ENCODE results near the gene SLC44A3. TPM values are rescaled to one million over a fixed set of nuclear protein-coding genes. Genes with fewer than 3 reads are reported as not detected.

Gene SLC44A3
- polyA plus RNA-seq, 3 donors: not detected

DNA sequence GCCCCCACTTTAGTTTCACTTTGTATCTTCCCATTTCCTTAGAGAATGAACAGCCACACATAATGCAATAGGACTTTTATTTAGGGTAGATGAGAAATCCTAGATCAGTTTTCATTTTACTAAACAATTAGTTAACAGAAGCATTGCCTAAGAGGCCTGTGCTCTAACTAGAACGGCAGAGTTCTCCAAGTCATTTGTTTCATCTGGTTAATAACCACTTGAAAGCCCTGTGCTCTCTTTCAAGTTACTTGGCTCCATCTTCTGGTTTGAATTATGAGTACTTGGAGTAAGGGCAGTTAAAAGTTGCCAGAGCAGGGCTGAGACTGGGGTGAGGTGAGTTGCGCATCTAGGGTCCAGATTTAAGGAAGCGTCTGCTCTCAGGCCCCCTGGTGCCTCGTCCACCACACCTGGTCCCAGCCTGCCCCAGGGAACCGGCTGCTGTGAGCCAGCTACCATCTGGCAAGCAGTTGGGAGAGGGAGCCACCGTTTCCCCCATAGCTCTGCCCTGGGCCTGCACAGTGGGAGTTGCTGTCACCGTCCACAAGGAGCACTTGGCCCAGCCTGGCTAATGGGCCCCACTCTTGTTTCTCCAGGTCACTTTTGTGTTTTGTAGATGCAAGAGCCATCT is 18.1 kb upstream of the SLC44A3 start:
- no peaks in the 10 kb centered on the region for H3K79me2 ChIP-seq (ENCODE audit: insufficient read depth, low read length)
- H3K4me3 ChIP-seq (replicated peaks in 1 of 3; ENCODE audit: low read depth in 2 of 3, low read length in 3 of 3): peak overlapping the region in 1 of 3 experiments; percentile 51
- Mint-ChIP-seq H3K27ac (peak overlapping the region in 2 of 7 donors; percentile 22 to 28), H3K4me3 (peak overlapping the region; percentile 28 to 65), H3K36me3 (no peaks in the 10 kb centered on the region), H3K27me3 (ENCODE audit: low read depth in 3 of 3) (peaks cover 0 to 3% (median 0%) of the 10 kb centered on the region in 3 donors), H3K4me1 (peaks cover 40% of the 10 kb centered on the region), H3K9me3 (no peaks in the 10 kb centered on the region)
- peak overlapping the region; percentile 52 for H3K4me2 ChIP-seq (replicated peaks; ENCODE audit: extremely low read depth, low read length, poor library complexity, severe bottlenecking)
- 27% methylated on average over 7 of the region's 7 CpGs for WGBS (ENCODE audit: insufficient coverage)
- peaks cover 40 to 42% of the 10 kb centered on the region in 2 donors for H3K4me1 ChIP-seq (ENCODE audit: control insufficient read depth in 1 of 2, insufficient read depth in 2 of 2, low read length in 2 of 2)
- H3K27me3 ChIP-seq (ENCODE audit: control insufficient read depth in 2 of 2, insufficient read depth in 2 of 2, low read length in 2 of 2): no peaks in the 10 kb centered on the region
- peak overlapping the region; percentile 23 to 55 for H3K27ac ChIP-seq (ENCODE audit: low read depth in 1 of 2, low read length in 2 of 2)
- intact Hi-C loops (cut with micrococcal nuclease): loop anchor here (2.0 to 10.0 kb wide), 2 partner anchors 277 to 321 kb away; no protein-coding TSS in a partner anchor
- peak; percentile 28 to 67 (median 58) for DNase-seq
- H4K20me1 ChIP-seq (ENCODE audit: insufficient read depth, low read length): no peaks in the 10 kb centered on the region
- TF ChIP-seq, protein P1, sequence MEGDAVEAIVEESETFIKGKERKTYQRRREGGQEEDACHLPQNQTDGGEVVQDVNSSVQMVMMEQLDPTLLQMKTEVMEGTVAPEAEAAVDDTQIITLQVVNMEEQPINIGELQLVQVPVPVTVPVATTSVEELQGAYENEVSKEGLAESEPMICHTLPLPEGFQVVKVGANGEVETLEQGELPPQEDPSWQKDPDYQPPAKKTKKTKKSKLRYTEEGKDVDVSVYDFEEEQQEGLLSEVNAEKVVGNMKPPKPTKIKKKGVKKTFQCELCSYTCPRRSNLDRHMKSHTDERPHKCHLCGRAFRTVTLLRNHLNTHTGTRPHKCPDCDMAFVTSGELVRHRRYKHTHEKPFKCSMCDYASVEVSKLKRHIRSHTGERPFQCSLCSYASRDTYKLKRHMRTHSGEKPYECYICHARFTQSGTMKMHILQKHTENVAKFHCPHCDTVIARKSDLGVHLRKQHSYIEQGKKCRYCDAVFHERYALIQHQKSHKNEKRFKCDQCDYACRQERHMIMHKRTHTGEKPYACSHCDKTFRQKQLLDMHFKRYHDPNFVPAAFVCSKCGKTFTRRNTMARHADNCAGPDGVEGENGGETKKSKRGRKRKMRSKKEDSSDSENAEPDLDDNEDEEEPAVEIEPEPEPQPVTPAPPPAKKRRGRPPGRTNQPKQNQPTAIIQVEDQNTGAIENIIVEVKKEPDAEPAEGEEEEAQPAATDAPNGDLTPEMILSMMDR (IDR thresholded peaks at IDR 0.05): peak; percentile 50
- peak overlapping the region; percentile 16 for H3K9ac ChIP-seq (ENCODE audit: insufficient read depth, low read length, poor library complexity, severe bottlenecking)
- peak overlapping the region; percentile 66 for H2AFZ ChIP-seq (ENCODE audit: insufficient read depth, low read depth, low read length, poor library complexity, severe bottlenecking)
- H3K36me3 ChIP-seq (replicated peaks in 1 of 2; ENCODE audit: control insufficient read depth in 1 of 2, insufficient read depth in 2 of 2, low read length in 2 of 2): no peaks in the 10 kb centered on the region
- H3K9me3 ChIP-seq (replicated peaks in 1 of 2; ENCODE audit: control insufficient read depth in 1 of 2, insufficient read depth in 1 of 2, low read length in 2 of 2): no peaks in the 10 kb centered on the region

DNA sequence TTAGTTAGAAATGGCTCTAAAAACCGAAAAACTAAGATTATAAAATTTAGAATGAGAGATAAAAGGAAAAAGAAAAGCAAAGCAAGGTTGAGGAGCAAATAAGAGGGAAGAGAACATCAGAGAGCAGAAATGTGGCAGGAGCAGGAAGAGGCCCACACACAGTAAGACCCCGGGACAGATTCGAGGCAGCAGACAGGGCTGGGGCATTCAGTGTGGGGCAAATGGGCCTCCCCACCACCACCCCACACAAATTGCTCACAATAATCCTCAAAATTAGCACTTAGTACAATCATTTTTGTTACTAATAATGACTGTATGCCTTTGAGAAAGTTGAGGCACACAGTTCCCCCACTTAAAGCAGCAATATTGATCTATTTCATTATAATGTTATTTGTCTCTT is 17.1 kb upstream of the SLC44A3 start:
- Histone ChIP-seq H3K9me3 (replicated peaks in 1 of 2; ENCODE audit: control insufficient read depth in 1 of 2, insufficient read depth in 1 of 2, low read length in 2 of 2) (no peaks in the 10 kb centered on the region), H3K4me2 (replicated peaks; ENCODE audit: extremely low read depth, low read length, poor library complexity, severe bottlenecking) (no peak overlapping the region), H3K27ac (ENCODE audit: low read depth in 1 of 2, low read length in 2 of 2) (no peak overlapping the region), H3K36me3 (replicated peaks in 1 of 2; ENCODE audit: control insufficient read depth in 1 of 2, insufficient read depth in 2 of 2, low read length in 2 of 2) (no peaks in the 10 kb centered on the region), H3K27me3 (ENCODE audit: control insufficient read depth in 2 of 2, insufficient read depth in 2 of 2, low read length in 2 of 2) (no peaks in the 10 kb centered on the region), H2AFZ (ENCODE audit: insufficient read depth, low read depth, low read length, poor library complexity, severe bottlenecking) (no peak overlapping the region), H3K79me2 (ENCODE audit: insufficient read depth, low read length) (no peaks in the 10 kb centered on the region), H3K9ac (ENCODE audit: insufficient read depth, low read length, poor library complexity, severe bottlenecking) (no peak overlapping the region), H4K20me1 (ENCODE audit: insufficient read depth, low read length) (no peaks in the 10 kb centered on the region), H3K4me1 (ENCODE audit: control insufficient read depth in 1 of 2, insufficient read depth in 2 of 2, low read length in 2 of 2) (peaks cover 37 to 39% of the 10 kb centered on the region in 2 donors), H3K4me3 (replicated peaks in 1 of 3; ENCODE audit: low read depth in 2 of 3, low read length in 3 of 3) (no peak overlapping the region)
- no peak for DNase-seq
- Mint-ChIP-seq H3K9me3 (no peaks in the 10 kb centered on the region), H3K4me1 (peaks cover 36% of the 10 kb centered on the region), H3K36me3 (no peaks in the 10 kb centered on the region), H3K27ac (no peak overlapping the region), H3K27me3 (ENCODE audit: low read depth in 3 of 3) (peaks cover 0 to 5% (median 4%) of the 10 kb centered on the region in 3 donors), H3K4me3 (no peak overlapping the region)
- TF ChIP-seq, protein P1 (IDR thresholded peaks at IDR 0.05): no peak
- WGBS (ENCODE audit: insufficient coverage): no CpG with 5 or more reads among the region's 3 CpGs
- intact Hi-C loops (cut with micrococcal nuclease): loop anchor here (2.0 to 10.0 kb wide), 2 partner anchors 278 to 322 kb away; no protein-coding TSS in a partner anchor
